ENCODE measurements around the gene RNF220.

The RNF220 gene

GRCh38 chr1:44405031-44405797 is at the start of gene RNF220:
Gene RNF220, plus strand, starts transcription at chr1:44405255.
- DNase-seq (ENCODE audit: low spot score) = peak; percentile 19

DNA sequence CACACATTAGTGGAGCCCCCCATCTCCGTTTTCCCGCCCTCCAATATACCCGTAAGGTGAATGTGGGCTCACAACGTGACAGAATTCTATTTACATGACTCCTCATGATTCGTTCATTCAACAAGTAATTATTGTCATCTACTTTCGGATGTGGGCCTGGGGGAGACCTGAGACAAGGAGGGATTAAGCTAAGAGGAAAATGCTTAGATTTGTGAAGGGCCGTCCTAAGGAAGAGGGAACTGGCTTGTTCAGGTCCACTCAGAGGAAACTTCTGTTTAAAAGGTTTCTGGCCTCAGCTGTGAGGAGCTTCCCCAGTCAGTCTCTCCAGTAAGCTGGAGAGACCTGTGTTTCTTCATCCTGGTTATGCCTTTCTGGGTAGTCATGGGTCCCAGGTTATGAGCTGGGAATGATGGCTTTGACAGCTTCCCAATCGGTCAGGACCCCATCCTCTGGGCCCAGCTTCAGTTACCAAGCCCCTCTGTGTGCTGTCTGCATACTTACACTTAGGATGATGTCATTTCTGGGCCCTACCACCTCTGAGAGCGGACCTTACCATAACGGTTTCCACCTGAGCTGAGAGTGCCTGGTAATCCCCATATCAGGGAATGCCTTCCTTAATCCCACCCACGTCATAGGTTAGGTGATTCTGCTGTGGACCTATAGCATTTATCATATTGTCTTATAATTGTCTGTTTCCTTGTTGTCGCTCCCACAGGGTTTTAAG is 49.3 kb upstream of the RNF220 start:
- no peak for DNase-seq (ENCODE audit: low spot score)

GRCh38 chr1:44357710-44358109 is 47.3 kb upstream of the RNF220 start:
- DNase-seq (ENCODE audit: low spot score) = no peak

DNA sequence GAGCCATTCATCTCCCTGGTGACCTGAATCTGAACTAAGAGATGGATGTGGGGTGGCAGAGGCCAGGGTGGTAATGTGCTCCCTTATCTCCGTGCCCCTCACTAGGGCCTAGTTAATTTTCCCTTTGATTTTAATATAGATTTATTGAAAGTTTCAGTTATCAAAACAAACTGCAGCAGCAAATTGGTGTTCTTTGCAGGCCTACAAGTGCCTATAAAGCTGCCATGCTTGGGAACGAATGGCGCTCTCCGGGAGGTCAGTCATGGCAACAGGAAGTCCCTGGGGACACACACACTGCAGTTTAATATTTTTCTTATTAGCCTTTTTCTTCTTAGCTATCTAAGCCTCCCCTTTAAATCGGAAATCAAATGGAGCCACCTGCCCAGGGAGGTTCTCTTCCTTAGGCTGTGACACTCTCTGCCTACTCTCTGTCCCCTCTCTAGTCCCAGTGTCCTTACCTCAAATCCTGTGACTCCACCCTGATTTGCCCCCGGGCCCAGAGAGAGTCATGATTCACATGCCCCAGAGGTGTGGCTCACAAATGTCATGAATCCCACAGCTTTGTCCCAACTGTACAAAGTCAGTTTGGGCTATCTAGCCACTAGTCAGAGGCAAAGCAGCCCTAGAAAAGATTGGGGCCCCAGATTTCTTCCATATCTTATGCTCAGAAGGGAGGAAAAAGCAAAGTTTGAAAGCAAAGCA is 45.7 kb upstream of the RNF220 start:
- no peak for DNase-seq (ENCODE audit: low spot score)

GRCh38 chr1:44361478-44361877 is 43.6 kb upstream of the RNF220 start:
- DNase-seq (ENCODE audit: low spot score) = no peak

DNA sequence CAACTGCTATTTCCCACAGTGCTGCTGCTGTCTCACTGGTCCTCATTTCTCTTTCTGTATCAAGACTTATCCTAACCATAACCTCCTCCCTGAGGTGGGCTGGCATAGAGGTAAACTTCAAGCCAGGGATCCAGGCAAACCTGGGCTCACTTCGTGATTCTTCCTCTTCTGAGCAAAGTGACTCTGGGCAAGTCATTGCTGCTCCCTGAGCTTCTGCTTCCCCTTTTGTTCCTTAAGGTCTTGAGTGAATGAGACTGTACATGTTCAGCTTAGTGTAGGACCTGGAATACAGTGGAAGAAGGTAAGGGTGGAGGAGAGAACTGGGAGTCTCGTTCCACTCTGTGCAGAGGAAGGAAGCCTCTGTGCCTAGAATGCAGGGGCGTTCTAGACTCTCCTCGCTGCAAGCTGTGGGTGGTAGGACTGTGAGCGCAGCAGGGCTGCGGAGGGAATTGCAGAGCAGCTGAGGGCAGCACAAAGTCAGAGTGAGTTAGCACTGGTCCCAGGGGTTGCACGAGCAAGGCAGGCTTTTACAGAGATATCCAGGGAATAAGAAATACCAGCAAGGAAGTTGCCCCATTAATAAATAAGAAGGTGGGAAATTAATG is 38.6 kb upstream of the RNF220 start:
- no peak for DNase-seq (ENCODE audit: low spot score)

DNA sequence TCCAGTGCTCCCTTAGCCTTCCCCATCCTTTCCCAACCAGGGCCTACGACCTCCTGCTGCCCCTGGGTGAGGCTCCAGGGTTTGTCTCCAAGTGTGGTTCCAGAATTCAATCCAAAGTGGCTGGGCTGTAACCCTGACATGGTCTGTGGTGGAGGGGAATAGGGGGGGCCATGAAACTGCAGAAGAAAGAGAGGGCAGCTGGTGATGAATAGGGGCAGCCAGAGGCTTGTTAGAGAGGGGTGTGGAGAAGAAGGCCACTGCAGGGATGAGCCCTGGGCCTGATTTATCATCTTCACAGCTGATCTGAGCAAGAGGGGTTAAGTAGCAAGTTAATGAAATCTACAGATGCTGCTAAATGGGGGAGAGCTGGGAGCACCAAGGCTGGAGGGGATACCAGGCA is 37.1 kb upstream of the RNF220 start:
- no peak for DNase-seq (ENCODE audit: low spot score)

DNA sequence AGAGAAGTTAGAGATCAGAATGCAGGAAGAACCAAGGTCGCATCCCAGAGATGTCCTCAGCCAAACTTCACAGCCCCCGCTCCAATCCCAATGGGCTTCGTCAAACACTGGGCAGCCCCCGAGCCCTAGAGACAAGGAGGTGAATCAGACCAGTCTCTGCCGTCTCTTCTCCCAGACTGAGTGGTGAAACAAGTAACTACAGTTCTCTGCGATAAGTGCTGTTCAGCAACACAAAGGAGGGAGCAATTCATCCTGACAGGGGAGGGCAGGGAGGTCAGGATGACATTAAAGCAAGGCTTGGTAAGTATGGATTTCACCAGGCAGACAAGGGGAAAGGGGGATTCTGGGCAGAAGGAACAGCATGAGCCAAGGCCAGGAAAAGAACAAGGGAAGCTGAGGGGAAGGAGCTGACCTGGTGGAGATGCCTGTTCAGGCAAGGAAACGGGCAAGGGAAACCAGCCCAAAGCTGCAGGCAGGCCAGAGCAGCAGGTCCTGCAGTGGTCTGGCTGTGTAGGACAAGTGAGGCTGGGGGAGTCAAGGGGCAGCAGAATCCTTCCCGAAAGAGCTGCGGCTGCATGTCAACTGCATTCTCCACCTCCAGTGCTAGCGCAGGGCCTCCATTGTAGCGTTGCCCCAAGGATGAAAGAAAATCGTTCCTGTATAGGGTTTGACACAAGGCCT is 36.4 kb upstream of the RNF220 start:
- DNase-seq (ENCODE audit: low spot score) = no peak

DNA sequence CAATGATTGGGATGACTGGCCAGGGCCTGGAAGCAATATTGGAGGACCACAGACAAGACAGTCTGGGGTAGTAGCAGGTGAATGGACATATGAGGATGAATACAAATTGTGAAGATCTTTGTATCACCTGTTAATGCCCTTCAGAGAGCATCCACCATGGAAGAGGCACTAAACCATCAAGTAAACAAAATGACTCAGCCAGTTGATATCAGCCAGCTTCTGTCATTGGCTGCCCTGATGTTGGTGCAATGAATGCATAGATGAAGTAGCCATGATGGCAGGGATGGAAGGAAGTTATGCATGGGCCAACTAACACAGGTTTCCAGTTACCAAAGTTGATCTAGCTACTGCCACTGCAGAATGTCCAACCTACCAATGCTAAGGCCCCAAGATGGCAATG is 33.8 kb upstream of the RNF220 start:
- DNase-seq (ENCODE audit: low spot score) = no peak

DNA sequence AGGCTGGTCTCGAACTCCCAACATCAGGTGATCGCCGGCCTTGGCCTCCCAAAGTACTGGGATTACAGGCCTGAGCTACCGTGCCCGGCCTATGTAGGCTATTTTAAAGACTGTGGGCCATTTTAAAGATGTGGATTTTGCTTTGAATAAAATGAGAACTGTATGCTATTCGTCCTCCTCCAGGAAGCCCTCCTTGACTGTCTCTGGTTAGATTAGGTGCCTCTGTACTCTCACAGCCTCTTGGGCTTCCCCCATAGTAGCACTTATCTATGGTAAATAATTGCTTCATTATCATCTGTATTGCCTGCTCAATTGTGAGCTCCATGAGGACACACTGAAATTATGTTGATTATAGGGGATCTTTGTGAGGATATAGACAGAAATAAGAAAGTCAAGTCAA is 29.5 kb upstream of the RNF220 start:
- DNase-seq (ENCODE audit: low spot score) = no peak

GRCh38 chr1:44377925-44378784 is 26.9 kb upstream of the RNF220 start:
- peak; percentile 42 for DNase-seq (ENCODE audit: low spot score)

DNA sequence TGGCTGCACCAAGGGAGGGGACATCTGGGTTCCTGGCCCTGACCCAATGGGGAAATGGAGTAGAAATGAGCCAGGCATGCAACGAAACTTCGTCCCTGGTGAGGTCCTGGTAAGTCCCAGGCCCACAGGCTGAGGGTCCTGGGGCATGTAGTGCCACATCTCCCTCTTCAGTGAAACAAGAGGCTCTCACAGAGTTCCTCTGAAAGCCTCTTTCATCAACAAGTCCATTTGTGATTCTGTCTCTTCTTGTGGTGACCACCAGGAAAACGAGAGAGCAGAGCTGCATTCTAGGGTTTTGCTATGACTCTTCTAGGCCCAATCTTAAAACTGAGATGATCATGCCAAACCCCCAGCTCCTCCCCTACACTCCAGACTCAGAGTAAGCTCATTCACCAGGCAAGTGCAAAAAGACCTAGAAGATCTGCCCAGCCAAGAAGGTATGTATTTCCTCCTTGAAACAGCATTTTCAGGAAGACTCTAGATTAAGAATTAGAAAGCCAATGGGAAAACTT is 24.3 kb upstream of the RNF220 start:
- no peak for DNase-seq (ENCODE audit: low spot score)

GRCh38 chr1:44388551-44388950 is 16.5 kb upstream of the RNF220 start:
- no peak for DNase-seq (ENCODE audit: low spot score)

DNA sequence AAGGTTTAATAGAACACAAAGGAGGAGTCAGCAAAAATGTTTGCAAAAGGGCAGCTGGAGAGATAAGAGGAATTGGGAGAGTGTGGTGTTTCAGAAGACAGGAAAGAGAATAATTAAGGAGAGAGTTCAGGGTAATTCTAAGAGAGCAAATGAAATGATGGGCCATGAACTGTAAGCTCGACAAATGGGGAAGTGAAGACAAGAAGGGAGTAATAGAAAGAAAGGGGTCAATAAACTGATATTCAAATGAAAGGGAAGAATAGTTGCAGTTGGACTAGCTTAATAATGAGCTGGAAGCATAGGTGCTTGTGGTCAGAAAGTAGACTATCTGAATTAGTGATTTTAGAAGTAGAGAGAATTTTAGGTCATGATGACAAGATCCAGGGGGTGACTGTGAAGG is 15.6 kb upstream of the RNF220 start:
- no peak for DNase-seq (ENCODE audit: low spot score)

- no peak for DNase-seq (ENCODE audit: low spot score)
These were observed 14.8 kb upstream of the RNF220 start for GRCh38 chr1:44390277-44390676.

- no peak for DNase-seq (ENCODE audit: low spot score)
These were observed 3.5 kb upstream of the RNF220 start for GRCh38 chr1:44401256-44402228.

GRCh38 chr1:44405798-44406736 is 1.0 kb downstream of the RNF220 start:
- no peak for DNase-seq (ENCODE audit: low spot score)

- no peak for DNase-seq (ENCODE audit: low spot score)
These were observed 1.8 kb downstream of the RNF220 start for GRCh38 chr1:44406737-44407429.
